Retinal pigment epithelial cell (primary cell): ENCODE data around the gene BDKRB1.

Experiments
- DNase-seq: peaks from one replicate; pipeline ENCODE4 v3.0.0-alpha.2; 2010; ENCODE audit warnings: low read depth
- H3K4me3 ChIP-seq: 2 replicates; pipeline ENCODE4 v1.5.1; 2011; ENCODE audit warnings: mild to moderate bottlenecking, low read length, control low read depth, moderate library complexity
- CTCF ChIP-seq: conservative IDR thresholded peaks from 2 replicates; pipeline ENCODE4 v1.5.1; 2011; ENCODE audit warnings: low read depth, low read length, control low read depth, inconsistent platforms

BDKRB1 gene

GRCh38 chr14:96221841-96222240, 34.2 kb upstream of the BDKRB1 start:
- no peak for TF ChIP-seq CTCF
- no peak overlapping the region for H3K4me3 ChIP-seq
- DNase-seq: no peak

GRCh38 chr14:96224480-96225096, 31.4 kb upstream of the BDKRB1 start:
- no peak for DNase-seq
- no peak overlapping the region for H3K4me3 ChIP-seq
- TF ChIP-seq CTCF: no peak

- H3K4me3 ChIP-seq: no peak overlapping the region
- no peak for DNase-seq
- no peak for TF ChIP-seq CTCF
These were observed 30.8 kb upstream of the BDKRB1 start for GRCh38 chr14:96225213-96225612.

- peak; percentile 14 for TF ChIP-seq CTCF
- no peak for DNase-seq
- H3K4me3 ChIP-seq: no peak overlapping the region
These were observed 30.3 kb upstream of the BDKRB1 start for GRCh38 chr14:96225745-96226151.

GRCh38 chr14:96227428-96227827, 28.6 kb upstream of the BDKRB1 start:
- no peak overlapping the region for H3K4me3 ChIP-seq

GRCh38 chr14:96229315-96229714, 26.7 kb upstream of the BDKRB1 start:
- no peak overlapping the region for H3K4me3 ChIP-seq
- DNase-seq: no peak
- TF ChIP-seq CTCF: no peak

More at GRCh38 chr14:96227428-96227827, 28.6 kb upstream of the BDKRB1 start:
- TF ChIP-seq CTCF: no peak
- DNase-seq: no peak

GRCh38 chr14:96231056-96231455, 25.0 kb upstream of the BDKRB1 start:
- no peak overlapping the region for H3K4me3 ChIP-seq
- no peak for TF ChIP-seq CTCF
- no peak for DNase-seq
